Right lobe of liver (tissue), 4 donors: ENCODE measurements around the gene MXRA5.

ENCODE experiments used
- CTCF ChIP-seq, 4 donors: fragments of 200-600 bp in 3 of 4; fragments of 450-650 bp in 1 of 4; IDR thresholded peaks; one replicate each; pipeline versions ENCODE4 v1.5.1 to v1.8.0; 2016 to 2022; ENCODE audit warnings: antibody characterized with exemption in 4 of 4, mild to moderate bottlenecking in 2 of 4
- POLR2A ChIP-seq: fragments of 450-650 bp; IDR thresholded peaks from one replicate; pipeline ENCODE4 v1.6.1; 2017; ENCODE audit warnings: antibody characterized with exemption, mild to moderate bottlenecking
- donor health status: DM: no; HTN: no; CAD: no.
- donor health status: DM: no; HTN: no; CAD: no.
- donor health status: DM: no; HTN: yes; CAD: no.

DNA sequence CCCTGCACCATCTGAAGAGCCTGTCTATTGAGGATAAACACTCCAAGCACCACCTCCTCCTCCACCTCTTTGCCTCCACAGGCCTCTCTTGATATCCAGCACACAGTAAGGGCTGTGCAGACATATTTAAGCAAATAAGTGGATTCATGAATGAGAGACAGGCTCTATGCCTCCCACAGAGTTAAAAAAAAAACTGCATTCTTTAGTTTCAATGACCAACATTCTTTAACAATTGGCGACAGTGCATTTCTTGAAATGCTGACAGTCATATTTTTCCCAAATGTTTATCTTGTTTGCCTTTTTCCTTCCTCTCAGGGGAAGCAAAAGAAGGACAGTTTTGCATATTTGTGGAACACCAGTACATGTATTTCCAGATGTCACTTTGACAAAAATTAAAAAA lies 38.6 kb downstream of the MXRA5 start:
- no peak for TF ChIP-seq CTCF (IDR thresholded peaks at IDR 0.05)
- TF ChIP-seq POLR2A = no peak
